ENCODE results near the gene STRN. TPM values are rescaled to one million over a fixed set of nuclear protein-coding genes. Genes with fewer than 3 reads are reported as not detected.

STRN gene
- total and polyA plus RNA-seq, 2 of the 13 experiments (the other 11 are each of a cell fraction or from before 2014, with no cell fraction given) = 10.4 to 19.3 TPM

DNA sequence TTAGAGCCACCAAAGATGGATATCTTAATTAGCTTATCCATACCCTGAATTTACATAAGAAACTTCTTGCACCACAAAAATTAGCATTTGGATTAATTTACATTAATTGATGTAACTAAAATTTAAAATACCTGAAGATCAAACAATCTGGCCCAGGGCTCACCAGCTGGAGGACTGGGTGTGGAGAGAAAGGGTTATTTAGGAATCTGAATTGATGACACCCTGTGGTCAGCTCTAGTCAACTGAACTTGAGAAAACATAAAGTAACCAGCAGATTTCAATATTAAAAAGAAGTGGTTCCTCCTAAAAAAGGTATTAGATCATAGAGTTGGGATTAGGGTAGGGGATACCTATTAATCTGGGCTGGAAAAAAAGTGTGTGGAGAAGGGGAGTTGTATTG, 122.5 kb downstream of the STRN start (continued):
- TF ChIP-seq ZBTB10 (CRISPR knock-in tag; IDR thresholded peaks at IDR 0.05; ENCODE audit: borderline replicate concordance) = no peak
- no peak for TF ChIP-seq FIP1L1 (IDR thresholded peaks at IDR 0.05; ENCODE audit: borderline replicate concordance, insufficient read depth, low read depth, low read length)
- TF ChIP-seq, protein P1, sequence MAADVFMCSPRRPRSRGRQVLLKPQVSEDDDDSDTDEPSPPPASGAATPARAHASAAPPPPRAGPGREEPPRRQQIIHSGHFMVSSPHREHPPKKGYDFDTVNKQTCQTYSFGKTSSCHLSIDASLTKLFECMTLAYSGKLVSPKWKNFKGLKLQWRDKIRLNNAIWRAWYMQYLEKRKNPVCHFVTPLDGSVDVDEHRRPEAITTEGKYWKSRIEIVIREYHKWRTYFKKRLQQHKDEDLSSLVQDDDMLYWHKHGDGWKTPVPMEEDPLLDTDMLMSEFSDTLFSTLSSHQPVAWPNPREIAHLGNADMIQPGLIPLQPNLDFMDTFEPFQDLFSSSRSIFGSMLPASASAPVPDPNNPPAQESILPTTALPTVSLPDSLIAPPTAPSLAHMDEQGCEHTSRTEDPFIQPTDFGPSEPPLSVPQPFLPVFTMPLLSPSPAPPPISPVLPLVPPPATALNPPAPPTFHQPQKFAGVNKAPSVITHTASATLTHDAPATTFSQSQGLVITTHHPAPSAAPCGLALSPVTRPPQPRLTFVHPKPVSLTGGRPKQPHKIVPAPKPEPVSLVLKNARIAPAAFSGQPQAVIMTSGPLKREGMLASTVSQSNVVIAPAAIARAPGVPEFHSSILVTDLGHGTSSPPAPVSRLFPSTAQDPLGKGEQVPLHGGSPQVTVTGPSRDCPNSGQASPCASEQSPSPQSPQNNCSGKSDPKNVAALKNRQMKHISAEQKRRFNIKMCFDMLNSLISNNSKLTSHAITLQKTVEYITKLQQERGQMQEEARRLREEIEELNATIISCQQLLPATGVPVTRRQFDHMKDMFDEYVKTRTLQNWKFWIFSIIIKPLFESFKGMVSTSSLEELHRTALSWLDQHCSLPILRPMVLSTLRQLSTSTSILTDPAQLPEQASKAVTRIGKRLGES (CRISPR knock-in tag; IDR thresholded peaks at IDR 0.05; ENCODE audit: borderline replicate concordance) = no peak

- no peaks in the 10 kb centered on the region for H3K27me3 ChIP-seq (ENCODE audit: control insufficient read depth in 1 of 2, insufficient read depth in 2 of 2, low read length in 2 of 2)
- no peak overlapping the region for H3K9ac ChIP-seq (ENCODE audit: insufficient read depth, low read depth, low read length)
- ChIA-PET POLR2A (no interaction called here), CTCF (ENCODE audit: low intra/inter-chr PET ratio, low total read pairs) (no interaction called here)
- BruUV-seq (replicated peaks) = no TSS peak
- no peak overlapping the region for H2AFZ ChIP-seq (ENCODE audit: low read length)
- H3K9me3 ChIP-seq (ENCODE audit: low read length) = no peaks in the 10 kb centered on the region
- H3K4me2 ChIP-seq (ENCODE audit: low read depth, low read length) = no peak overlapping the region
- no peak overlapping the region for H3K4me3 ChIP-seq (replicated peaks in 1 of 3; ENCODE audit: insufficient read depth in 1 of 3, low read depth in 2 of 3, low read length in 3 of 3)
- ATAC-seq = peak; percentile 56
- intact Hi-C loops (cut with micrococcal nuclease; ENCODE audit: unreplicated experiment) (no loop called here), in situ Hi-C loops (cut with HindIII; ENCODE audit: extremely low pct_ligation_motif_present, low pct_unique_long_range_greater_than_20kb) (no loop called here)
- H4K20me1 ChIP-seq (ENCODE audit: insufficient read depth, low read length) = no peaks in the 10 kb centered on the region
- no peaks in the 10 kb centered on the region for H3K36me3 ChIP-seq (replicated peaks in 1 of 2; ENCODE audit: control insufficient read depth in 1 of 2, insufficient read depth in 2 of 2, low read length in 2 of 2)
- H3K4me1 ChIP-seq (ENCODE audit: insufficient read depth, low read length) = no peaks in the 10 kb centered on the region
- H3K27ac ChIP-seq (ENCODE audit: extremely low read length, insufficient read depth, low read length) = no peak overlapping the region
- no peak for FAIRE-seq
- H3K79me2 ChIP-seq (ENCODE audit: insufficient read depth, low read length) = no peaks in the 10 kb centered on the region
- 26% methylated on average over 4 of the region's 4 CpGs for WGBS (ENCODE audit: low lambda C conversion rate)
- no peak for DNase-seq (ENCODE audit: low spot score)
- TF ChIP-seq MXD4 (CRISPR knock-in tag; IDR thresholded peaks at IDR 0.05) (no peak), ZNF615 (CRISPR knock-in tag; IDR thresholded peaks at IDR 0.05; ENCODE audit: borderline replicate concordance) (no peak), ZNF652 (CRISPR knock-in tag; IDR thresholded peaks at IDR 0.05; ENCODE audit: borderline replicate concordance, low read depth) (no peak), NR2C2 (CRISPR knock-in tag; IDR thresholded peaks at IDR 0.05; ENCODE audit: borderline replicate concordance) (no peak), ZFP62 (CRISPR knock-in tag; IDR thresholded peaks at IDR 0.05) (no peak), THAP11 (CRISPR knock-in tag; IDR thresholded peaks at IDR 0.05) (no peak), ZNF766 (CRISPR knock-in tag; IDR thresholded peaks at IDR 0.05; ENCODE audit: borderline replicate concordance) (no peak), FIP1L1 (IDR thresholded peaks at IDR 0.05; ENCODE audit: borderline replicate concordance, insufficient read depth, low read depth, low read length) (no peak), AKAP8 (CRISPR knock-in tag; IDR thresholded peaks at IDR 0.05) (no peak), POLR2A (IDR thresholded peaks at IDR 0.05; ENCODE audit: insufficient read depth in 1 of 2, low read depth in 2 of 2, low read length in 2 of 2) (no peak), FOXJ3 (CRISPR knock-in tag; IDR thresholded peaks at IDR 0.05; ENCODE audit: borderline replicate concordance) (no peak), ZNF720 (CRISPR knock-in tag; IDR thresholded peaks at IDR 0.05) (no peak), KLF12 (CRISPR knock-in tag; IDR thresholded peaks at IDR 0.05; ENCODE audit: borderline replicate concordance) (no peak), ZNF776 (CRISPR knock-in tag; IDR thresholded peaks at IDR 0.05) (no peak)
- TF ChIP-seq, protein P2, sequence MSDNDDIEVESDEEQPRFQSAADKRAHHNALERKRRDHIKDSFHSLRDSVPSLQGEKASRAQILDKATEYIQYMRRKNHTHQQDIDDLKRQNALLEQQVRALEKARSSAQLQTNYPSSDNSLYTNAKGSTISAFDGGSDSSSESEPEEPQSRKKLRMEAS (IDR thresholded peaks at IDR 0.05) = no peak
- TF ChIP-seq, protein P3, sequence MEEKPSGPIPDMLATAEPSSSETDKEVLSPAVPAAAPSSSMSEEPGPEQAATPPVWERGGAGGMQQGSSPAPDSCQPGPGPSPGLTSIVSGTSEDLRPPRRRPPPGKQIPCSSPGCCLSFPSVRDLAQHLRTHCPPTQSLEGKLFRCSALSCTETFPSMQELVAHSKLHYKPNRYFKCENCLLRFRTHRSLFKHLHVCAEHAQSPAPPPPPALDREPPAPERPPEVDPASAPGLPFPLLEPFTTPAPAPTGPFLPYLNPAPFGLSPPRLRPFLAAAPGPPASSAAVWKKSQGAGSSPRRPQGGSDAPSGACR (CRISPR knock-in tag; IDR thresholded peaks at IDR 0.05) = no peak
Measured at GRCh38 chr2:36839976-36840617, 126.2 kb downstream of the STRN start.
